HG02798 (cell line): ENCODE results near the gene MAP2K4.
"Not testable (repeated sequence)": the region's sequence is repeated elsewhere in the genome, so short reads cannot be mapped to it uniquely, and the experiment has no call there.

Experiments
- ATAC-seq: cut with Tn5 transposase; IDR thresholded peaks from one replicate; pipeline ENCODE4 v1.9.1; 2021; ENCODE audit warnings: mild to moderate bottlenecking; ENCODE audit not compliant: unreplicated experiment, poor library complexity

Gene MAP2K4

DNA sequence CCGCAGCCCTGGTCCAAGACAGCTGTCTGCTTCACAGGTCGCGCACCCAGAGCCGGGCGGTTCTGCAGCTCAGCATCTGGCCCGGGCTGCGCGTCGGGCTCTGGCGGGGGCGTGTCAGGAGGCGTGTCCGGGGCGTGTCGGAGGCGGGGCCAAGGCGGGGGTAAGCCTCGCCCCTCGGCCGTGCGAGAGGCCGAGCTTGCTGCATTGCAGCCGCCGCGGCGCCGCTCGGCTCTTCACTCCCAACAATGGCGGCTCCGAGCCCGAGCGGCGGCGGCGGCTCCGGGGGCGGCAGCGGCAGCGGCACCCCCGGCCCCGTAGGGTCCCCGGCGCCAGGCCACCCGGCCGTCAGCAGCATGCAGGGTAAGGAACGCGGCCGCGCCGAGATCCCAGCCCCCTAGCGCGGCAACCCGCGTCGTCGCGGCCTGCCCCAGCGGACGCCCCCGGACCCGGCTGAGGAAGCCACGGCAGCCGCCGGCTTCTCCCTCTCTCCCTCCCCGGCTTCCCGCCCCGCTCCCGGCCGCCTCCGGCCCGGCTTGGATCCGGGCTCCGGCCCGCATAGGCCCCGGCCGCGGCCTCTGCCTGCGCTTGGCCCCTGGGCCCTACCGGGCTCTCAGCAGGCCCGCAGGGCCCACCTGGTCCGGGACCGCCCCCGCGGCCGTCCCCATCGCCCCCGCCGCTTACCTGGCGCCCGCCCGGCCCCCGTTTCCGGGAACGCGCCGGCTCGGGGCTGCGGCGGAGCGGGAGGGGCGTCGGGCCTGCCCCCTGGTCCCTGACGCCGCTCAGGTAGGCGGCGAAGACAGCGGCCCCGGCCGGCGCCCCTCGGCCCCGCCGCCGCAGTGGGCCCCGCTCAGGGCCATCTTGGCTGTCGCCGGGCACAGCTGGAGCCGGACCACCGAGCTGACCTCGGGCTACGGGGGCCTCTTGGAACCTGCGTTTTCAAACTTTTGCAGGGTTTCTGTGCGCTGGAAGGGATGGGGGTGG lies at the start of gene MAP2K4:
Gene MAP2K4, plus strand, starts transcription at position 236 of the 981 bp plus-strand sequence. Its CDS starts 10 bp downstream, at position 246.
- ATAC-seq: peak; percentile 97

DNA sequence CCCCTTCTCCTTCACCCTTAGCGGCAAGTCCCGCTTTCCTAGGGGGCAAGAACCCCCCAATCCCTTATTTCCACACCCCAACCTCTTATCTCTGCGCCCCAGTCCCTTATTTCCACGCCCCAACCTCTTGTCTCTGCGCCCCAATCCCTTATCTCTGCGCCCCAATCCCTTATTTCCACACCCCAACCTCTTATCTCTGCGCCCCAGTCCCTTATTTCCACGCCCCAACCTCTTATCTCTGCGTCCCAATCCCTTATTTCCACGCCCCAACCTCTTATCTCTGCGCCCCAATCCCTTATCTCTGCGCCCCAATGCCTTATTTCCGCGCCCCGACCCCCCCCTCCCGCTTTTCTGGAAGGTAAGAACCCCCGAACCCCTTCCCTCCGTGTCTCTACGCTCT lies 47.9 kb upstream of the MAP2K4 start:
- ATAC-seq: not testable (repeated sequence)

DNA sequence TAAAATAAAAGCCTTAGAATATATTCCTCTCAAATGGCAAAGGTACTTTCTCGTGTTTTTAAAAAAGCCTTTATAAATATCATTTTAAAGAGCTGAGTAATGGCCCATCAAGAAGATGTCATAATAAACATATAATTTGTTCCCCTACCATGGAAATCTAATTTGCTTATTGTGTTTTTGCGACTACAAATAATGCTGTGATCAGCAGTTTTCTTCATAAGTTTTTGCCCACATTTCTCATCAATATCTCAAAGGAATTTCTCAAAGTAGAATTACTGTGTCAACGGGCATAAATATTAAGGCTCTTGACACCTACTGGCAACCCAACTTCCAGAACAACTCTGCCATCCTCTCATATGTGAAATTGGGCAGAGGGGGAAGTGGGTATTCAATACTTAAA lies 40.9 kb upstream of the MAP2K4 start:
- ATAC-seq: no peak

DNA sequence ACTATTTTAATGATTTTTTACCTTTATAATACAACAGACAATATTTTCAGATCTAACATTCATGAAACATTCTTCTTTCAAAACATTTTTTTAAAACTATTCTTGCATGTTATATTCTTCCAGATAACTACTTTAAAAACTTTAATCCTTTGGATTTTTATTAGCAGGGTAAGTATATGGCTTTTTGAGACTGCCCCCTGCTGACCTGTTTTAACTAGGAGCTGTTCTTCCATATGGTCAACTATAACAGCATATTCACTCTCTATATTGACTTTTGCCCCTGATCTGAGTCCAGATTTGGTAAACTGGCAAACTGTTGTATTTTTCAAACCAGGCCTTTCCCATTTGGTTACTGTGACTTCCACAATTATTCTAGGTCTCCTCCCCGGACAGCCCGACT lies 39.9 kb upstream of the MAP2K4 start:
- ATAC-seq: no peak

DNA sequence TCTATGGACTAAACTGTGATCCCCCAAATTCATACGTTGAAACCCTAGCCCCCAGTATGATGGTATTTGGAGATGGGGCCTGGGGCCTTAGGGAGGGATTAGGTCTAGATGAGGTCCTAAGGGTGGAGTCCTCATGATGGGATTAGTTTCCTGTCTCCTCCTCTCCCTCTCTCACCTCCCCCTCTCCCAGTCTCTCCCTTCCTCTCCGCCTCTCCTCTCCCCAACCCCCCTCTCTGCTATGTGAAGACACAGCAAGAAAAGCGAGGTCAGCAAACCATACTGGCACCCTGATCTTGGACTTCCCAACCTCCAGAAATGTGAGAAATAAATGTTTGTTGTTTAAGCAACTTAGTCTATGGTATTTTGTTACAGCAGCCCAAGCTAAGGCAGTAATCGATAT lies 38.8 kb upstream of the MAP2K4 start:
- no peak for ATAC-seq

DNA sequence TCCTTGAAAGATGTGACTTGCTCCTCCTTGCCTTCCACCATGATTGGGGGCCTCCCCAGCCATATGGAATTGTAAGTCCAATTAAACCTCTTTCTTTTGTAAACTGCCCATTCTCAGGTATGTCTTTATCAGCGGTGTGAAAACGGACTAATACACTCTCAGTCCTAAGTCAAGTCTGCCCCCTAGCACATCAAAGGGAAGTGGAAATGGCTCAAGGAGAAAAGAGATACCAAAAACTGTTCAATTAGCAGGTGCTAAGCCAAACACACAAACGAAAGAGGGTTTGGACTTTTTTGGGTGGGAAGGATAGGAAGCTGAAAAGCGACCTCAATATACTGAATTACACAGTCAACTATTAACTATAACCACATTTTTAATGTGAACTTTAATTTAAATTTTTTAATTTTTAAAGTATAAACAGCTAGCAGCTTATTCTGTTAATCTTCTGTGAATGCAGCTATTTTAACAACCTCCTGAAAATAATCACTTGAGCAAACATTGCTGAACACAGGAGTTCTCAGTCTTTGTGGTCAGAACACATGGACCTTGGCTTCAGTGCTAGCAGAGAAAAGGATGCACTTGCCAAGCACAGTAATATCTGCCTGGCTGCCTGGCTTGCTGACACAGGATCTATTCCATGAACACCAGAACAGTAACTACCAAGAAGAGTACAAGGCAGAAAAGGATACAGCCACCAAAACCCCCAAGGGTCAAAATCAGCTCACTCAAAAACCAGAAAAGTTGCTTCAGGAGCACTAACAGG lies 34.3 kb upstream of the MAP2K4 start:
- no peak for ATAC-seq

DNA sequence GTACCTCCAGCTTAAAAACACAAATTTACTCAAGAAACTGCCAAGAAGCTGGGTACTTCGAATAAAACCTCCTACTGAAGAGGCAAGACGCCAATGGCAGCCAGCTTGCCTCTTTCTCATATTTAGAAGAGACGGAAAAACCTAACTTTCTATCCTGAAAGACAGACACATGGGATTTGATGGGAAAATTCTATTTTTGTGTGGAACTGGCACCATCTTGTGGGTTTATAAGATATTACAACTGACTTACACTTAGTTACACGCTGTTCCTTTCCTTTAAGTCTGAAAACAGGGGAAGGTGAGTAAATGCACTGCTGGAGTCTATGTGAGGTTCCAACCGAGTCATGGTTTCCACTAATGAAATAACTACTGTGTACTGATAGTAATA lies 33.7 kb upstream of the MAP2K4 start:
- no peak for ATAC-seq

DNA sequence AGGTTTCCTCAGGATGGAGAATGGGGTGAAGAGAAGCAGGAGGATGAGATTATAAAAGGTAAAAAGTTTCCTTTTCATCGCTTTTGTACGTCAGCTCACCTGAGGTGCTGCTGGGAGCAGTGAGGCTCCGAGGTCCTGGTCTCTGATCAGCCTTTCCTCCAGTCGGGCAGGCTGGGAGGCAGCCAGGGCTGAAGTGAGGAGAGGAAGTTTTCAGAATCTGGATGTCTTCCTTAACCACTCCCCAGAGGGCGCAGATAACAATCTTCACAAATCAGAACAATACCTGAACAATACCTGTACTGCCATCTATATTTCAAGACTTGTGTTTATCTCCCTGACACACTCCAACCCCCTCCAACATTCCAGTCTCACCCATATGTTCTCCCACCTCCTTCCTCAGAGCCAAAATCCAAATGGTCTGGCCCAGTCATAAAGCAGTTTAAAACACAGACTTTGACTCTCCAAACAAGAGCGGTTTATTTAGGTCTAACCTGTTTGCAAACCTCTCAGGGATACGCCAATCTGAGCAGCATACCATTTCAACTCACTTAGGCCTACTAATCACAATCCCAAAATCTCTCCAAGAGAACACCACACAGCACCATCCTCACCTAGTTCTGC lies 30.2 kb upstream of the MAP2K4 start:
- no peak for ATAC-seq

DNA sequence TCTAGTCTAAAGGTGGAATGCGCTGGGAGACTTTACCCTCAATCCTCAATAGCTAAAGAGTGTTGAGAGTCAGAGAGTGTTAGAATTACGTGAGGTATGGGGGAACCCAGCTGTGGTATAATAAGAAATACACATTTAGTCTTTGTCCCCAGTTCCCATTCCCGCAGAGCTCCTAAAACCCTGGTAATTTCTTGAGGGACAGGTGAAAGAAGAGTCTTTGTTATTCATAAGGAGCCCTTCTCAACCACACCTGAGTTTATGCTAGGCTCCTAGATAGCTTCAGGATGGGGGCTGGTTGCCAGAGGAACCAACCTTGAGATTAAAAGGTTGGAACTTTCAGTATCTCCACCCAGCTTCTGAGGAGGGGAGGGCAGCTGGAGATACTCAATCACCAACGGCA lies 29.2 kb upstream of the MAP2K4 start:
- ATAC-seq: no peak

DNA sequence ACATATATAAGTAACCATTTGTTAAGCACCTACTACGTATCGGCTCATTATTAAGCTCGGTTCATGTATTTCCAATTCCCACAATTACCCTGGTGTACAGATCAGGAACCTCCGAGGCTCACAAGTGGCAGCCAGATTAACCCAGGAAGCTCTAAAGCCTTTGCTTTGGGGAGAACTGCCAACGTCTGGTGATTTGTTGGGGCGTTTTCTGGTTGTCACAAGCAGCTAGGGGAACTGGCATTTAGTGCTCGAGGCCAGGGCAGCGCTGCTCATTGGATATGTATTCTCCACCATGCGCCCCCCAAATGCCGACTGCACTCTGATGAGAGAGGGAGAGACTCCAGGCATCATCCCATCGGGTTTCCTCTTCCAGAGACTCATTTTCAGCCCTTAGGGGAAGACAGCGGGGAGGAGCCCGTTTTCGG lies 23.9 kb upstream of the MAP2K4 start:
- ATAC-seq: peak; percentile 26

DNA sequence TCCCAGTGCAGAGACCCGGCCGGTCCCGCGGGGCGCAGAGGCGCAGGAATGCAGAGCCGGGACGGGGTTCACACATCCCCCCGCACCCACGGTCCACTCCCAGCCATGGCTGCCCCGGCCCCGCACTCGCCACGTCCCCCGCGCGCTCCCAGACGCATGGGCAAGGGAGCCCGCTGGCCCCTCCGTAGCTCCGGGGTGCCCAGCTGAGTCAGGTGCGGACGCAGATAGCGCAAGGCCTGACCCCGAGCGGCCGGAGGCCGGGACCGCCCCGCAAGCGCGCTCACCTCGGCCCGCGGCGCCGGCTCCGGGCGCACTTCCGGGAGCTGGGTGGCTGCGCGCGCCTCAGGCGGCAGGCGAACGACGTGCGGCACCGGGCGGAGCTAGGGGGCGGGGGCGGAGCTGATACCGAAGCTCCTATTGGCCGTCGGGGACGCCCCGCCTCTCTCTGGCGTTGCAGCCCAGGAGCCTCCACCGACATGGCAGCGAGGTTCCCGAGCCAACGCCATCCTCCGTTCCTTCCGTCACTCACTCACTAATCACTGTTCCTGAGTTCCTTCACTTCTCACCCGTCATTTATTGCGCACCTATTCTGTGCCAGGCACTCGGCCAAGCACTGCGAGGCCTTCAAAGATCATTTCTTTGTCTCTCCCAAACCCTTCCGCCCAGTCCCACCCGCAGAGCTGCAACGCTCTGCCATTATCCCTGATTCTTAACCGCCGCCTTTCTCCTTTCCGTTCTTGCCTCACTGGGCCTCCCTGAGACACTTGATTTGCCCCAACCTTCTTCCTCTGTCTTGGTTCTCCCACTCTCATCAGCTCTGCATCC lies 23.3 kb upstream of the MAP2K4 start, which contains the start of gene ZNF18:
Gene ZNF18, minus strand, starts transcription at position 329 of the 825 bp plus-strand sequence. CDS start 4,646 bp downstream, outside the sequence.
- ATAC-seq: peak; percentile 98

DNA sequence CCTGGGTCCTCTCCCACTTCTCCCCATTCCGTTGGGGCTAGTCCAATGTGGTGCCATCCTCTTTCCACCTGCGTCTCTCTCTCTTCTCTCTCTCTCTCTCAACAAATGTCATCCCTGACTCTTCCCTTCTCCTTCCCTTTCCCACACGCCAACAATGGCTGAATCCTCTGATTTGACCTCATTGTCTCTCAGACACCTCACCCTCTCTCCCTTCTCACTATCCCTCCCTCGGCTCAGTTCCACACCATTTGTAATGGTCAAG lies 22.8 kb upstream of the MAP2K4 start:
- ATAC-seq: no peak

DNA sequence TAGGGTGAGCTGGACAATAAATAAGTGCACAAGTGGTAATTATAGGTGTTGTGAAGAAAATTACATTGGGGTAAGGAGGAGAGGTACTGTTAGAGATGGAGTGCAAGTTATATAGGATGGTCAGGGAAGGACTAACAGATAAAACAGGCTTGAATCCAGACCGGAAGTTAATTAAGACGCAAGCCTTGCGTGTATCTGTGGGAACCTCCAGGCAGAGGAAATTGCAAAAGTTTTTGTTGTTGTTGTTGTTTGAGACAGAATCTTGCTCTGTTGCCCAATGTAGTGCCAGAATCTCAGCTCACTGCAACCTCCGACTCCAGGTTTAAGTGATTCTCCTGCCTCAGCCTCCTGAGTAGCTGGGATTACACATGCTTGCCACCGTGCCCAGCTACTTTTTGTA lies 21.0 kb upstream of the MAP2K4 start:
- no peak for ATAC-seq

DNA sequence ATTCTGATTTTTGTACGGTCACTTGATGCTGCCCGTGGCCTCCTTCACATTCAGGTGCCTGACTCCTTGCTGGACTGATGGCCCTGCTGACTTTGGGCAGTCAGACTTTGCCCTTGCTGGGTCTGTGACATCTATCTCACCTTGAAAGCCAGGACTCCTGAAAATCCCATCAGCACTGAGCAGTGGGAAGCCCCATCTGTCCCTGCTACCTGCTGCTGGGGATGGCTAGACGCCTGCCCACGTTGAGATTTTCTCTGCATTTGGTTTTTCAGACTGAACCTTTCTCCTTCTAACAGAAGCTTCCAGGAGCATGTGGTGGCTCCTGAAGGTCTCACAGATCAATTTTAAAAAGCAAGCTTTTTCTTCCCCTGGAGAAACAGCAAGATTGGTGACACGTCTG lies 13.2 kb upstream of the MAP2K4 start:
- ATAC-seq: no peak

DNA sequence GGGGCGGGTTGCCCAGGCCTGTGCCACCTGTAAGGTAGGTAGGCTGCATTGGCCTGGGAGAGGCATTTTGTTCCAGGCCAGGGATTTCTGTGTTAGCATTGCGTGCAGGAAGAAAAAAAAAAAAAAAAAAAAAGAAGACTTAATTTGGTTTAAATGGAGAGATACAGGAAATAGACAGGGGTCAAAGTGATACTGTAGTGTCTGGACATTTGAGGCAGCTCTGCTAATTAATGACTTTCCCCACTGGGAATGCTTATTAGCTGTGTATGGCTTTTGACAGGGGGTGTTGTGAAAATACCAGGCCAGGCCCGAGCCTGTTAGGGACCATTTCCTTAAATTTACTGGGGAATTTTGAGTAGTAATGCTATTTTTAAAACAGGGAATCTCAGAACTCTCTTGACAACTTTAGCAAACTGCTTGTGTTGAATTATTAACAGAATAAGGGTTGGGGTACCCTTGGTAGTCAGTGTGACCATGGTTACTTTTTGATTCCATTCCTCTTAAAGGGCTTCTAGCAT lies 1.0 kb downstream of the MAP2K4 start:
- ATAC-seq: no peak

DNA sequence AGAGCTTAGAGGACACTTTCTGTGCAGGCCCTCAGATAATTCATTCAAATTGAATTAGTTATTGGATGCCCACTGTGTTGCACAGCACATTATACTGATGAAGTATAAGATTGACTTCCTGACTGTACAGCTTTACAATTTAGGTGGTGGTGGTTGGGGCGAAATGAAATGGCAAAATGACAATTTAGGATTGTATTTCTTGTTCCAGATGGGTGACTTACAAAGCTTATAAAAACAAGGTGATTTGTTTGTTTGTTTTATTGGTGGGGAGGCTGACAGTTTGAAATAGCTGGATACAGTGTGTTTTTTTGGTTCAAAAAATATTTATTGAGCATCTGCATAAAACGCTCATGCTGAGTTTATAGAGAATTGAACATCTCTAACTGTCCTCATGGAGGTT lies 1.6 kb downstream of the MAP2K4 start:
- ATAC-seq: no peak

DNA sequence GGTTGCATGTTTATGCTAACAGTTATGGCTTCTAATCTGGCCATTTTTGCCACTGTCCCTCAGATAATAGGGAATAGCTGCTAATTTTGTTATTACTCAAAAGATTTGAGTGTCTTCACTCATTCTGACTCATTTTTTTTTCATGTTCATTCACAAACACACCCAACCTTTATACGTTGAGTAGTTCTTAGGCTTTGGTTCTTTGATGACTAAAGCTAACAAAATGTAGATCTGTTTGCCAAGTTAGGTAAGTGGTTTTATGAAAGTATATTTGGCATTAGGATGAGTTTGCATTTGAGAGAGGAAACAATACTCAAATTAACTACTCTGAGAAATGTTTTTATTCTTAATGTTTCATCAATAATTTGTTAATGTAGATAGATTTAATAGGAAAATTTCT lies 3.6 kb downstream of the MAP2K4 start:
- ATAC-seq: no peak

DNA sequence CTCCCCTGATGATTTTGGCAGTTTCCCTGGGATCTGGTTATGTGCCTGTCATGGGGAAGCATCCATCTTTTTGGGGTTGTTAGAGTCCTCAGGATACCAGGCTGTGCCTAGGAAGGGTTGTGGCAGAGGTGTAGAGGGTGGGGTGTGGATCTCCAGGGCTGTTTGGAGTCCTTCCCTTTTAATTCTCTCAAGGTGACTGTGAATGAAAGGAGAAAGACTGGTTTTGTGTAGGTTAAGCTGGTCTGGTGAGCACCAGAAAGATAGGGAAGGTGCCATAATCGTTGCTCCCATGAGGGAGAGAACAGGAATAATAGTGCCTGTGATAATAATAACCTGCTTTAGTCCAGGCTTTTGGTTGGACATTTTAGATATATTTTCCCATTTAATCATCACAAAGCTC lies 7.0 kb downstream of the MAP2K4 start:
- ATAC-seq: no peak

DNA sequence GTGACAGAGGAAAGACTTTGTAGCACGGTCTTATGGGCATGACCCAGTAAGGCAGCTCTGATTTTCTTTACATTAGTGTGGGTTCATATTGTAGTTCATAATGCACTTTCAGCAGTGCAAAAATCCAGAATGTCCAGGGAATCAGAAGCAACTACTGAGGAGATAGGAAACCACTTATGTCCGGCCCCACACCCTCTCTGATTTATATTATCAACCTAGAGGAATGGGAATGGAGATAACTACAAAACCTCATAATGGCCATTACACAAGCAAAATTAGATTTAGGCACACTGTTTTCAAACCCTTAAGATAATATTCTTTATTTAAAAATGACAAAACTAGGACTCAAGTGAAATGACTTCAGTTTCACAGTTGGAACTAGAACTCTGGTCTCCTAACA lies 7.9 kb downstream of the MAP2K4 start:
- ATAC-seq: no peak

DNA sequence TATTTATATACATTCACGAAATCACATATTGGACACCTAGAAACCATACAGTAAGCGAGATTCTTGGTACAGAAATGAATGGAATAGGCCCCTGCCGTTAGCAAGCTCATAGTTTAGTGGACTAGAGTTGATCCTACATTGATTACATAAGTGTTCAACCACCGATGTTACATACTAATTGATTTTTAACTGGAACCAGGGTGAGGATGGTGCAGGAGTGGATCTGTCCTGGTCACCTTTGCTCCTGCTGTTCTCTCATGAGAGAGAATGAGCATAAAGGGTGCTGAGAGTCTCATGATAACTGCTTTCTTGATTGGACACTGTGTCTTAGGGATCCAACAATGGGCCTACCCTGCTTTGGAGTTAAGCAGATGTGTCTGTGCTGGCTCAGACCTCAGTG lies 13.9 kb downstream of the MAP2K4 start:
- no peak for ATAC-seq
